Activated naive CD4-positive, alpha-beta T cell treated with anti-CD3 and anti-CD28 coated beads, Interleukin-2, amount 50 U/mL, for 16 hours (primary cell): ENCODE results near the gene KCND3.

ENCODE experiments used
- DNase-seq: peaks from one replicate; pipeline ENCODE4 v3.0.0-alpha.2; 2020

Gene KCND3

DNA sequence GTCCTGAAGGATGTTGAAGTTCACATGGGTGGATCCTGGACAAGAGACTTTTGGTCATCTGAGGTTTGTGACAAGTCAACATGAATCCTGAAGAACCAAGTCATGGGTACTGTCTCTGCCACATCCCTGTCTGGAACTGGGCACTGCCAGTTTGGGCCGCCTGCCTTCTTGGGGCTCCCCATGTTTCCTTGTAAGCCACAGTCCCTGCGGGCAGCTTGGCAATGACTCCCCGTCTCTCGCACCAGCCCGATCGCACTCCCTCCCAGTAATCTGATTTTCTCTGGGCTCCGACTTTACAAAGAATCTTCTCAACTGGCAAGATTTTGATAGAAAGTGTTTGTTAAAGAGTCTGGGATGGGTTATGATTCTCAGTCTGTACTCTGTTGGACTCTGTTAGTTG lies 153.4 kb downstream of the KCND3 start:
- no peak for DNase-seq

DNA sequence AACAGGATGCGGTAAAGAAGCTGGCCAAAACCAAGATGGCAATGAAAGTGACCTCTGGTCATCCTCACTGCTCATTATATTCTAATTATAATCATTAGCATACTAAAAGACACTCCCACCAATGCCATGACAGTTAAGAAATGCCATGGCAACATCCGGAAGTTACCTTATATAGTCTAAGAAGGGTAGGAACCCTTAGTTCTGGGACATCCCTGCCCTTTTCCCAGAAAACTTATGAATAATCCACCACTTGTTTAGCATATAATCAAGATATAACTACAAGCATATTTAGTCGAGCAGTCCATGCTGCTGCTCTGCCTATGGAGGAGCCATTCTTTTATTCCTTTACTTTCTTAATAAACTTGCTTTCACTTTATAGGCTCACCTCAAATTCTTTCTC lies 154.0 kb downstream of the KCND3 start:
- DNase-seq = no peak

DNA sequence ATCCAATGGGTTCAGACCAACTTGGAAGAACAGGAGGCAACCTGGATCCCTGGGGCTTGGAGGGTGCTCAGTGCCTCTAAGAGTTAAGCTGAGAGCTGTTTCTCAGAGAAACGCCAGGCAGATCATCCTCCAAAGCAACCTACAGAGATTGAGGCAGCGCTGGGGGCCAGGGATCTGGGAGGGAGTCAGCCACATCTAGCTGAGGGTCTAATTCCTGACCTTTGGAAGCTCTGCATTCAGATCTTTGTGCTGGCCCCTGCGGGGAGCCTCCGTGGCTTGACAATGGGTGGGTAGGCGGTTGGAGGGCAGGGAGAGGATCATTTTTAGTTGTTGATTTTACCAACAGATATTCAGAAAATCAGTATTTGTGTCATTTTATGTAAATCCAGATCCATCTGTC lies 154.5 kb downstream of the KCND3 start:
- no peak for DNase-seq

DNA sequence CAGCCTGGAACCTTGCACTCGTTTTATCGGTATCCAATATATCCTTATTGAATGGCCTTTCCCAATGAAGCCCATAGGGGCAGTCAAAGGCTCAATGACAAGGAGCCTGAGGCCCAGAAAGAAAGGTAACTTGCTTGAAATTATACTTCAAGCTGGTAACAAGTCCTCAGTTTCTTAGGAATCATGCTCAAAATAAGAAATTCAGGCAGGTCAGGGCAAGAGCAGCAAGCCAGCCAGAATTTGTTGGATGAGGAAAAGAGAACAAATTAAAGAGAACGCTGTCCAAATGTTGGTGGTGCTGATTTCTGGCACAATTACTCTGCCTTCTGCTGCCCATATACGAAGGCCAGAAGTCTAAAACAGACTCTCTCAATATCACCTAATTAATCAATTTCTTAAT lies 156.1 kb downstream of the KCND3 start:
- no peak for DNase-seq

DNA sequence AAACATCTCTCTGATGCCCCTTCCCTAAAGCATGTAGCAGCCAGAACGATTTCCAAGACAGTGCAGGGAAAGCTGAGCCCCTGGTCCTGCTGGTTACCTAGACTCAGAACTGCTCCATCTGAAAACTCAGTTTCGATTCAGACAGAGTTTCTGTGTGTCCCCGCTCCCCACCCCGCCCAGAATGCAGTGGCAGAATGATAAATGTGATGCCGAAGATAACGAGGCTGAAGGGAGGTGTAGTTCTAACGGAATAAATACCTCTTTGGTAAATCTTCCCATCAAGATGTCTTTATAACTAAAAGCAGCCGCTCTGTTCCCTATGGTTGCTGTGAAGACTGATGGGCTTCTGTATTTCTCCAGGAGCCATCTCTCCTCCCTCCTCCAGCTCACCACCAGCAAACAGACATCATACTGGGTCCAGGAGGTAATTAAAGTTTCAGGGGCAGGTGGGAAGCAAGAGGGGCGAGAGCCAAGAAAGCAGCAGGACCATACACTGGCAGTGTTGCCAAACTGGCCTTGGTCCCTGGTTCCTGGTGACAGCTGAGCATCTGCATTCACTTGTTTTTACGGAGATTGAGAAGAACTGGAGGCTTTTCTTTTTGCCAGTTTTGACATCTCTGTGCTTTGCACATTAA lies 156.8 kb downstream of the KCND3 start:
- DNase-seq = no peak

DNA sequence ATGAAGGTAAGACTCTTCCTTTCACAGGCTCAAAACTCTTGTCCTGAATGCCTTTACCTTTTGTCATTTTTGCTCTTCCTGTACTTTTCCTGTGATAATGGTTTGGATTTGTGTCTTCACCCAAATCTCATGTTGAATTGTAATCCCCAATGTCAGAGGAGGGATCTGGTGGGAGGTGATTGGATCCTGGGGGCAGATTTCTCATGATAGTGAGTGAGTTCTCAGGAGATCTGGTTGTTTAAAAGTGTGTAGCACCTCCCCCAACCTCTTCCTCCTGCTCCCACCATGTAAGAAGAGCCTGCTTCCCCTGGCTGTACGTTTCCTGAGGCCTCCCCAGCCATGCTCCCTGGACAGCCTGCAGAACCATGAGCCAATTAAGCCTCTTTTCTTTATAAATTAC lies 158.3 kb downstream of the KCND3 start:
- no peak for DNase-seq

DNA sequence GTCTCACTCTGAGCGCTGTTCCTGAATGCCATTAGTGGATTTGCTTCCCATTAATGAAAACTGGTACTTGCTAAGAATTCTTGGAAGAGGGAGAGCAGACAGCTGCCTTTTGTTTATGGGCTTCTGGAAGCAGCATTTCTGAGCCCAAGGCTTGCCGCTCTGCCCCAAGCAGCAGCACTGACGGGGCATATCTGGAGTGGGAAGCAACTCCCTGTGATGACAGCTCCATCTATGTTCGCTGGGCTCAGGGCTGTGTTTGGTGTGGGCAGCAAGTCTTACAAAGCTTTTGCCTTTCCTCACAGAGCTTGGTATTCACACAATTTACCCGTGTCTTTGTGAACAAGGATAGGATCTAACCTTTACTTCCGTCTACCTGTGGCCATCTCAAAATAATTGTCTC lies 161.5 kb downstream of the KCND3 start:
- DNase-seq = no peak

DNA sequence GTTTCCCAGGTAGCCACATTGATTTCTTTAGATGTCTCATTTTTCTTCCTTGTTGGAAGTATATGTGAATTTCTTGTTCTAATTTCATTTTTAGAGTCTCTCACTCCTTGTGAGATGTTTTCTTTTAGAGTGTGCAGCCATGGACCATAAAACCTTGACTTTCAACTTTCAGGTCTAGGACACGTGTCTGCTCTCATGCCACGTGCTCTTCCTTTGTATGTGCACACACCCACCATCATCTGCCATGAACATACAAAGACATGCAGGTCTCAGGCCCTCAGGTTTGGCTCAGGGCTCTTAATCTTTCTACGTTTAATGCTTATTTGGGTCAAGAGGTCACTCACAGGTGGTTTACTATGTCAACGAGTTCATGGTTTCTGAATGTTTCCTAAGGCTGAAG lies 163.2 kb downstream of the KCND3 start:
- DNase-seq = no peak

DNA sequence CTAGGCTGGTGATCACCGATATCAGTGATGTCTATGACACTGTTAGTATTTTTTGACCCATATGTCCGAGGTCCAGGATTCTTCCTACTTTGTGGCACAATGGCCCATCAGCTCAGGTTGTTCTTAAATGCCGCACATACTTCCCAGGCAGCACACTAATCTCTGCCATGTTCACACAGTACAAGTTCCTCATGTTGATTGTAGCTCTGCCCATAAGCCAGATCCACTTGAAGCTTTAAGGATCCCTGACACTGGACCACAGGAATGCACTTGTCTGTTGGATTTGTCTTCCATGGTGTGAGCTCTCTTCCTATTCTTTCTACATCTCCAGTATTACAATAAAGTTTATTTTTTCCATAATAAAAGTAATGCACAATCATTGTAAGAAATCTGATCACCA lies 164.3 kb downstream of the KCND3 start:
- no peak for DNase-seq

DNA sequence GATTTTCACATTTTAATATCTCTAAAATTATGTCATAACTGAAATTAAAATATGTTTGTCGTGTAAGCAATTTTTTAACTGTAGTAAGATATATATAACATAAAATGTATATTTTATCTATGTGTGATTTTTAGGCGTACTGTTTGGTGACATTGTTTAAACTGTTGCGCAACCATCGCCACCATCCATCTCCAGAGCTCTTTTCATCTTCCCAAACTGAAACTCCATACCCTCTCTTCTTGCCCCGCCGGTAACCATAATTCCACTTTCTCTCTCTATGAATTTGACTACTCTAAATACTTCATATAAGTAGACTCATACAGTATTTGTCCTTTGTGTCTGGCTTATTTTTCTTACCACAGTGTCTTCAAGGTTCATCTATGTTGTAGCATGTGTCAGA lies 167.3 kb downstream of the KCND3 start:
- DNase-seq = no peak

DNA sequence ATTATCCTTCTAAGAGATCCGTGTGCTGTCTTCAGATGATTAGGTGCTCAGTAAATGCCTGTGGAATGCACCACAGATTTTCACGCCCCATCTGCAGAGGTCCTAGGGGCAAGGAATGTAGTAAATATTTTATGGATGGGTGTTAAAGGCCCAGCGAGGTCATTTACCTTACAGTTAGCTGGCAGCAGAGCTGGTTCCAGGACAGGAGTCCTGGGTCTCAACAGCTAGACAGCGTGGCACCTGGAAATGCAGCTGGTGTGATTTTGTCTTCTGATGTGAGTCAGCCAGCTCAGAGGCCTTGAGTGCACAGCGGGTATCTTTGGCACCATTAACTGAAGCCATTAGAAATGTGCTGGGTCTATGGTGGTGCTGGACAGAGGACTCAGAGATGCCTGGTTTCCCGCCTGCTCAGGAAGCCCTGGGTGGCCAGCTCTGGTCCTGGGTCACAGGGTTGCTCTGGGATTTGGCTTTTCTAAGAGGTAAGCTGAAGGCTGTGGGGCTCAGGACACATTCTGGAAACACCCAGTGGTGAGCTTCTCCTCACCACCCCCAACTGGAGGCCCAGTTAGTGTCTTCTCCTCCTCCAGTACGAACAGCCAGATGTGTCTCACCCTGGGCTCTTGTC lies 168.2 kb downstream of the KCND3 start:
- DNase-seq = no peak

DNA sequence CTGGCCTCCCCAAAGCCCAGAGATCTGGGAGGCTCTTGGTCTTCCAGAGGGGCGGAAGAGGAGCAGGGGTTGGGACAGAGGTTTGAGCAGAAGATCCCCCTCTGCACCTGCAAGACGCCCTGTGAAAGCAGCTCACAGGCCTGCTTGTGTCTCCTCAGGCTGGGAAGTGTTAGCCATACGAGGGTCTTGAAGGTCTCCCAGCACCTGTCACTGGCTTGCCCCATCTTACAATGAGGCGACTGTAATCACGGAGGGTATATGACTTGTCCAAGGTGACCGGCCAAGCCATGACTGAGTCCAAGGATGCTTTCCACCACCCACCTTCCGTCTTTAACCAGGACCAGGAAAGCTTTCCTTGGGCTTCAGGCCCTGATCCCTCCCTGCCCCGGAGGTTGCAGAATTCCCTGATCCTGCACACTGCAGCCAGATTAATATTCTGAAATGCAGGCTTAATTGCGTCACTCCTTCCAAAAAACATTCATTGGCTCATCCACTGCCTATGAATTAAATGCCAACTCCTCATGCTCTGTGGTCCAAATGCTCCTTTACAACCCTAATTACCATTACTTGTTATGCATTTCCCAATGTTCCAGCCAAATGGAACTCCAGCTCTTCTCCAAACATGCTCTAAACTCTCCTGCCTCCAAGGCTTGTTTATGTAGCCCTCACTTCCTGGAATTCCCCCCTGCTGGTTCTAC lies 169.8 kb downstream of the KCND3 start:
- no peak for DNase-seq

DNA sequence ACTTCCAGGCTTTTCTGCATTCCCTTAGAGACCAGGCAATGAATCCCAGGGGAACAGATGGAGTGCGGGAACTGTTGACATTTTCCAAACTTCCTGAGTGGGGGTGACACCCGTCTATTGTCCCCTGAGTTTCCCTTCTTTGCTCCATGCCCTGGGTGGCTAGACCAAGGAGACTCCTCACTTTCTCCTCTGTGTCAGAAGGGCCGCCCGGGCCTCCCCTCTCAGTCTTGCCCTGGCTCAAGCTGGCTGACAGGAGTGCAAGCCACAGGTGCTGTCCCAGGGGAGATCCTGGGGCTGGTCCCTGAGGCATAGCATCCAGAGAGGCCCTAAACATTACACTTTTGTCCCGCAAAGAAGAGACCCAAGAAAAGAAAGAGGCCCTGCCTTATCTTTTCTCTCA lies 170.9 kb downstream of the KCND3 start:
- no peak for DNase-seq

DNA sequence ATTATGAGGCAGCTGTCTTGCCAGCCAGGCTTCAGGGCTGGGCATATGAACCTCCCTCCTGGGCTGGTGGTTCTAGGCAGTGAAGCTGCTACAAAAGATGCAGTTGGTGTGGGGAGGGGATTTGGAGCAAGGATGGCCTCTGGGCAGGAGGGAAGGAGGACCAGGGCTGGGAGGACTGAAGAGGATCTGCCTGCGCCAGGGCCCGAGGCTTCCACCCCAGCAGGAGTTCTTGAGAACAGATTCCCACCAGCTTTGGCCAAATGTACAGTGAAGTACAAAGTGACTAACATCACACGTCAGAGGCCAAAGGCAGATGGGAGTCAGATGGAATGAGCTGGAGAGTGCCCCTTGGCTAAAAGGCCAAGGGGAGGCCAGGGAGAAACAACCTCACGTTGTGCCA lies 171.4 kb downstream of the KCND3 start:
- no peak for DNase-seq

DNA sequence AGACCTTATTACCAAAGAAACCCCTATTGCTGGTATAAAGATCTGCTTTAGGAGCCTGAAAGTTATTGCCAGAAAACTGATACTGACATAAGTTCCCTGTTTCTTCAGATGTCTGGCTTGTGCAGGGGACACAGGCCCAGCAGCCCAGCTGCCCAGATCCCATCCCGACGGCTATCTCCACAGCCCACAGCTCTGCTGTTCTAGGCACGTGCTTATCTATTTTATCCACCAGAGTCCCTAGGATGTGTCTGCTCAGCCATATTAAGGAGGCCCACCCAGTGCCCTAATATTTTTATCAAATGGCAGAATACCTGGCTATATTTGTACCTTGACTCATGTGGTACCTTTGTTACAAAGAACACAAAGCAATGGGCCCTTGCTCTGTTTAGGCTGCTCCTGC lies 174.8 kb downstream of the KCND3 start:
- DNase-seq = no peak

DNA sequence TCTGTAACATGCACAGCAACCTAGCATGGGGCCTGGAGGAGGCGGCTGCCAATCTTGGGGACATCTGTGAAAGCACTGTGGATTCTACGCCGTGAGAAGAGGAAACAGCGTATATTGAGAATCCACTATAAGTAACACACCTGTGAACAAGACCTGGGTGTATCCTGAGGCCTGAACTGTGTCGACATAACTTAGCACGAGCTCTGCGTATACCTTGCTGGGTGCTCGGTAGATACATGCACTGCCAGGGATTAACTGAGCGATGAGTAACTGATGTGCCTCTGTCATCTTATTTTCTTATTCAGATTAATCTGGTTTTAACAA lies 175.2 kb downstream of the KCND3 start:
- DNase-seq = no peak

DNA sequence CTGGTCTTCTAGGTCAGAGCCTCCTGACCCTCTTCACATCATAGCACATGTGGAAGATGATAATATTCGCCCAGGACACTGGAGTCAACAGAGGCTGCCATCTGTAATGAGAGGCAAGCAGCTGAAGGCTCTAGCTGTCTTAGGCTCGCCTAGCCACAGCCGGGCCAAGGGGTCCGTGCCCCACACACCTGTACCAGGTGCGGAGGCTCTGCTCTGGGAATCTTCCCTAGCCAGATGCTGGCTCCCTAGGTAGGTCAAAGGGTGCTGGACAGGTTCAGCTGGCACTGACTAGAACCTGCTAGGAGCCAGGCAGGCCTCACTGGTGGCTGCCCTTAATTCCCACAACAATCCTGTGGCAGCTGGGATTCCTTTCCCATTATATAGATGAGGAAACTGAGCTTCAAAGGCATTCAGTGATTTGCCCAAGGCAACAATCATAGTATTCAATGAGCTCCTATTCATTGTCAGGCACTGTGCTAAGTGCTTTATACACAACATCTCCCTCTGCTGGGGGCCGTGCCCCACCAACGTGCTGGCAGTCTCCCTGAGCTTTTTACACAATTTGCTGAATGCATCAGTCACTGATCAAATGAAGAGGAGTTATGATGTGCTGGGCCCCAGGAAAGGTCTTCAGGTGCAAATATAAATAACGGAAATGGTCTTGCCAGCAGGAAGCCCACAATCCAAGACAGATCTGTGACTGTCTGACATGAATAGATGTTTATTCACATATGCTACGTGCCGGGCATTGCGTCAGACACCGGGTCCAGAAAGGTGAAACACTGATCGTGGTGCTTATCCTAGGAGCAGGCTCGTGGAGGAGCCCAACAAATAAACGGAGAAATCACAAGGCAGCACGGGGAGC lies 175.8 kb downstream of the KCND3 start:
- DNase-seq = no peak

DNA sequence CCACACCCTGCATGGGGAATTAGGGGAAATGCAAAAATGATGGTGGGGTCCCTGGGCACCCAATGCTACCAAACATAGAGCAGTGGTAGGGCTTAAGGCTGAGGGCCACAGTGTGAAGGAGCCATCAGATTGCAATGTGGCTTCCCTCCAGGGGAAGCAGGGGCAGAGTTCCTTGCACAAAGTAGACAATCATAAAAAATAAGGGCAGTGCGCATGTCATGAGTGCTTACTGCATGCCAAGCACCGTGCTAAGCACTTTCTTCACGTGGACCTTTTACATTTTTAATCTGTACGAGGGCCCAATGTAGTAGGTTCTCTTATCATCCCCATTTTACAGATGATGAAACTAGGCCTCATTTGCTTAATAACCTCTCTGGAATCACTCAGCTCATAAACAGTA lies 177.2 kb downstream of the KCND3 start:
- no peak for DNase-seq

DNA sequence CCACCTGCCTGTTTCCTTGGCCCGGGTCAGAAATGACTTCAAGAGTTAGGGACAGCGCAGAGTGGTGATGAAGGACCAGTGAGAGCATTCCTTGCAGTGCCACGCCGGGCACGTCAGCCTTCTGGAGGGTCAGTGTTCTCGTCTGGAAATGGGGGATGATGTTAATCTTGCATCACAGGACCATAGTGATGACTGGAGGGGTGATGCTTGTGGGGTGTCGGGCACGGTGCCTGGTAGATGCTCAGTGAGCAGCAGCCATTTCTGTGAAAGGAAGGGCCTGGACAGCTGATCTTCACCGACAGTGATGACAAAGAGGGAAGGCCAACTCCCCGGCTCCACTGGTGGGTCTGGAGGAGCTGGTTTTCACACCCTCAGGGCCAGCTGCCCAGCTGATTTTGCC lies 177.6 kb downstream of the KCND3 start:
- DNase-seq = no peak

DNA sequence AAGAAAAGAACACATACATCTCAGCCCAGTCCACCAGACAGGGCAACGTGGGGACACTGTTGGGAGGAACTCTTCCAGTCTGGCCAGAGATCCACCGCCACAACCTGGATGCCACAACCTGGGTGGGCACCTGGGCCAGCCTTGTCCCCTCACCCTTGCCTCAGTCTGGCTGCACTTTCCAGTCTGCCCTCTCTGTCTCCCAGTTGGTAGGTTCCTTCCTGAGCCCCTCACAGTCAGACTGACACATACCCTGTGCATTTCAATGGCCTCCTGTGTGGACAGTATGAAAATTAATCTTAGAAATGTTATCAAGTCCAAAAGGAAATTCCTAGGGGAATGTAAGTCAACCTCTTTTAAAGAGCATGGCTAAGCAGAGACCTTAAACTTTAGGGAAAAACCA lies 184.2 kb downstream of the KCND3 start:
- DNase-seq = no peak

DNA sequence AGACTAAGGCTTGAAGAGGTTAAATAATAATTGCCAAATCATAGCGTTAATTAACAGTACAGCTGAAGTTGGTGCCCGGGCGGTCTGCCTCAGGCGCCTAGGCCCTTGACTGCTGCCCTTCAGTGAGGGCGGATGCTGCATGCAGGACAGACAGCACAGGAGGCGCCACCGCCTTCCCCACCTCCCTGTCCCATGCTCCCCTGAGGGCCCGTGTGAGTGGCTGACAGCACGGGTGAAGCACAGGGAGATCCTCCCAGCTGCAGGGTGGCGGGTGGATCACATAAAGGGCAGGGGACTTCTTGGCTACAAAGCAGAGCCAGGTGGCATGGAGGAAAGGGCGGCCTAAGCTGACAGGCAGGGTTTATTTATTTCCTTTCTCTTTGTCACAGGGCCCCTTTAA lies 184.7 kb downstream of the KCND3 start:
- no peak for DNase-seq

DNA sequence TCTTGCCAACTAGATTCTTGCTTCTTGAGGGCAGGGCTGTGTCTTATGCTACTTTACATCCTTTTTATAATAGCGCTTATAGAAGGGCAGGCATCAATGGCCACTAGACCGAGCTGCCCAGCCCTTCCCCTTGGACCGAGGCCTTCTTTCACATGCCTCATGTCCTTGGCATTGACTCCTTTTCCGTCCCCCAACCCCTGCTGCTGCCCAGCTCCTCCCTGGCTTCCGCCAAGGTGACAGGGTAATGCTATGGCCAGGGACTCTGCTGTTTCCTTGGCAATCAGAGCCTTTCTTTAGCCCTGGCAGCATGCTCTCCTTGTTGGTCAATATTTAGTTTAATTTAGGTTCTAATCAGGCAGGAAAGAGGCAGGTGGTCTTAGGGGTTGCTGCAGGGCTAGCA lies 185.5 kb downstream of the KCND3 start:
- no peak for DNase-seq

DNA sequence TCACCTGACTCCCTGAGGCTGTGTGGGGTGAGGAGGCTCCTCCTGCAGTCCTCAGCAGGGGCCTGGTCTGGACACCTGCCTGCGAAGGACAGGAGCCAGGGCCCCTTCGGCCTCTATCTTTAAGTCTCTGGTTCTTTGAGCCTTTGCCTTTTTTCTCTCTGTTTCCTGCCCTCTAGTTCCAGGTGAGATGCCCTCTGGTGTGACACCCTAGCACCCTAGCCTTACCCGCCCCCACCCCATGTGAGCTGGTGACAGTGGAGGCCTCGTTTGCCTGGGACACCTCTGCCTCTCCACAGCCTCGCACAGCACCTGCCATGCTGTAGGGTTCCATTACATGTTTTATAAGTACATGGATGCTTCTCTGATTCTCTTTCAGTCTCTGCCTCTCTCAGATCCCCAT lies 186.5 kb downstream of the KCND3 start:
- DNase-seq = no peak

DNA sequence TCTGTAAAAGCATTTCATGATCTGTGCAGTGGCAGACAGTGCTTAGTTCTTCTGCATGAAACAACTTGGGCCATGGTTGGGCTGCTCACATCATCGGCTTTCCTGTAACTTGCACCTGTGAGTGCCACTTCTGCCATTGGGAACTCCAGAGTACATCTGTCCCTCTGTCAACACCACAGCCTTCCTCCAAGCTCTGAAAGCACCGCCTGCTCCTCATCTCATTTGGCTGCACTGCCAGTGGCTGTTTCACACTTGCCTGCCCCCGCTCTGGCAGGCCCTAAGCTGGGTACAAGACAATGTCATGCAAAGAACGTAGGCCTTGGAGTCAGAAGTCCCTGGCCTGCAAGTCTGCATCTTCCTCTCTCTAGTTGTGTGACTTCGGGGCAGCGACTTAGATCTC lies 187.4 kb downstream of the KCND3 start:
- DNase-seq = no peak
